RWPE2 (cell line): ENCODE data around the gene HAND1.

Experiments used
- ATAC-seq: fragments of 200-7000 bp; cut with Tn5 transposase; 3 replicates; pipeline ENCODE4 v1.9.1; 2021; ENCODE audit warnings: low read depth
- DNase-seq: peaks from one replicate; pipeline ENCODE4 v3.0.0-alpha.2; 2020; ENCODE audit warnings: low spot score
- H3K27ac ChIP-seq: fragments of 450-650 bp; 2 replicates; pipeline ENCODE4 v1.5.1; 2017; ENCODE audit warnings: mild to moderate bottlenecking; ENCODE audit not compliant: poor library complexity, severe bottlenecking
- H3K27me3 ChIP-seq: fragments of 250-450 bp; sonication (Bioruptor Pico); 2 replicates; pipeline ENCODE4 v1.5.1; 2021; ENCODE audit warnings: mild to moderate bottlenecking, moderate library complexity; ENCODE audit not compliant: insufficient read depth, poor library complexity, severe bottlenecking
- H3K36me3 ChIP-seq: fragments of 250-450 bp; sonication (Bioruptor Pico); 2 replicates; pipeline ENCODE4 v1.5.1; 2020; ENCODE audit warnings: low read depth, mild to moderate bottlenecking, moderate library complexity
- H3K4me1 ChIP-seq: fragments of 250-450 bp; sonication (Bioruptor Pico); 2 replicates; pipeline ENCODE4 v1.5.1; 2021; ENCODE audit warnings: mild to moderate bottlenecking, moderate library complexity; ENCODE audit not compliant: insufficient read depth, poor library complexity, severe bottlenecking
- H3K4me3 ChIP-seq: fragments of 250-450 bp; sonication (Bioruptor Pico); 2 replicates; pipeline ENCODE4 v1.5.1; 2021; ENCODE audit warnings: mild to moderate bottlenecking, moderate library complexity; ENCODE audit not compliant: severe bottlenecking
- H3K9me3 ChIP-seq: fragments of 250-450 bp; sonication (Bioruptor Pico); 2 replicates; pipeline ENCODE4 v1.5.1; 2021; ENCODE audit warnings: mild to moderate bottlenecking, moderate library complexity; ENCODE audit not compliant: severe bottlenecking
- TF ChIP-seq, protein P1 (sequence below): fragments of 450-650 bp; IDR thresholded peaks from one replicate; pipeline ENCODE4 v1.5.1; 2017; ENCODE audit warnings: mild to moderate bottlenecking, moderate library complexity; ENCODE audit not compliant: poor library complexity, severe bottlenecking

Gene HAND1

DNA sequence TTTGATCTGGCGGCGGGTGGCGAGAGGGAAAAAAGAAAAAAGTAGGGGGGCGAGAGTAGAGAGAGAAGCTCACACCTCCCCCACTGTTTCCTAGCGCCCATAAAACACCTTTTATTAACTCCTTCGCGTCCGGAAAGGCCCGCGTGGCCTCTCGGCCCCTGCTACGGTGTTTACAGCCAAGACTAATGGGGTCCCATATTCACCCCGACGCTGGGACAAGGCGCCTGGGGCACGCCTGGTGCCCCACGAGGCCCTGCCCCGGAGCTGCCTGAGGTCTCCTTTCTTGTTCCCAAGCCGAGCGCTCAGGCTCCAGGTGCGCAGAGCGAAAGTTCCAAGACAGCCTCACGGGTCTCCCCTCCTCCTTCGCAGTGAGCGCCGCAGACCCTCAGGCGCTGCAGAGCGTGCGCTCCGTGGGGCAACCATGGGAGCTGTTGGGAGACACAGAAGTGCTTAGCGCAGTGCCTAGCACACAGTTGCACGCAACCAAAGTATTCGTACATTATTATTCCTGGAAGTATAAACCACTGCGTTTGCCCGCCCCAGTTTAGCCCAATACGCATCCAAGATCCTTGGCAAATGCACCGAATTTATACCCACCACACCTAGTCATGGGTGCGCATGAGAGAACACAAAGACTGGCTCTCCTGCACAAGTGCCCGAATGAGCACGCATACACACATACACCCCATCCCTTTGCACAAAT is 4.3 kb downstream of the HAND1 start:
- Histone ChIP-seq H3K4me3 (no peak overlapping the region), H3K27me3 (peaks cover 89% of the 10 kb centered on the region), H3K4me1 (peaks cover 6% of the 10 kb centered on the region), H3K36me3 (no peaks in the 10 kb centered on the region), H3K27ac (no peak overlapping the region), H3K9me3 (no peaks in the 10 kb centered on the region)
- TF ChIP-seq, protein P1, sequence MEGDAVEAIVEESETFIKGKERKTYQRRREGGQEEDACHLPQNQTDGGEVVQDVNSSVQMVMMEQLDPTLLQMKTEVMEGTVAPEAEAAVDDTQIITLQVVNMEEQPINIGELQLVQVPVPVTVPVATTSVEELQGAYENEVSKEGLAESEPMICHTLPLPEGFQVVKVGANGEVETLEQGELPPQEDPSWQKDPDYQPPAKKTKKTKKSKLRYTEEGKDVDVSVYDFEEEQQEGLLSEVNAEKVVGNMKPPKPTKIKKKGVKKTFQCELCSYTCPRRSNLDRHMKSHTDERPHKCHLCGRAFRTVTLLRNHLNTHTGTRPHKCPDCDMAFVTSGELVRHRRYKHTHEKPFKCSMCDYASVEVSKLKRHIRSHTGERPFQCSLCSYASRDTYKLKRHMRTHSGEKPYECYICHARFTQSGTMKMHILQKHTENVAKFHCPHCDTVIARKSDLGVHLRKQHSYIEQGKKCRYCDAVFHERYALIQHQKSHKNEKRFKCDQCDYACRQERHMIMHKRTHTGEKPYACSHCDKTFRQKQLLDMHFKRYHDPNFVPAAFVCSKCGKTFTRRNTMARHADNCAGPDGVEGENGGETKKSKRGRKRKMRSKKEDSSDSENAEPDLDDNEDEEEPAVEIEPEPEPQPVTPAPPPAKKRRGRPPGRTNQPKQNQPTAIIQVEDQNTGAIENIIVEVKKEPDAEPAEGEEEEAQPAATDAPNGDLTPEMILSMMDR = no peak
- ATAC-seq = no peak
- no peak for DNase-seq

DNA sequence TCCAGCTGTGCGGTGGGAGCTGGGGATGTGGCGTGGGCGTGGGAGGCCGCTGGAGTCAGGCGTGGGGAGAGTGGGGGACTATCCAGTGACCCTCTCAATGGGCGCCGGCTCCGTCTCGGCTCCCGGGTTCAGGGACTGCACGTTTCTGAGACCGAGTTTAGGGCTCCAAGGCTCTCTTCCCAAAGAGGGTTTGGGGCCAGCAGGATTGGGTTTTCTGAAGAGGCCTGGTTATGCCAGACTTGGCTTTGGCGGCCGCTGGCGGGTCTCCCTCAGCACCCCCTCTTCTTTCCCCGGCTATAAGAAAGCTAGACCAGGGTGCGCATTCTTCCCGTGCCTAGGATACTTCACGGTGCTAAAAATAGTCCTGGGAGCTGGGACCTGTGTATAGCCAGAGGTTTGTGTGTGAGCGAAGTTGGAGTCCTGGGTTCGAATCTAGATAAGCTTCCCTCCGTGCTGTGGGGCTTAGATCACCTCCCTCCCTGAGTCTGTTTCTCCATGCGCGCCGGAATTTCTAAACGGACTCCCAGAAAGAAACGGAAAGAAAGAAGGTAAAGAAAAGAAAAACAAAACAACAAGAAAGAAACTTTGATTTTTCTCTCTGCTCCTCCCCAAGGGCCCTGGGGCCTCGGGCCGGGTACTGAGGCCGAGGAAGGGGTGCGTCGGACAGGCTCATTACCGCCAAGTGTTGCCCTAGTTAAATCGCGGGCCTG is 5.0 kb downstream of the HAND1 start:
- no peaks in the 10 kb centered on the region for H3K36me3 ChIP-seq

GRCh38 chr5:154470947-154471870 is 6.8 kb downstream of the HAND1 start:
- H3K4me1 ChIP-seq = peaks cover 6% of the 10 kb centered on the region
- H3K36me3 ChIP-seq = no peaks in the 10 kb centered on the region
- ATAC-seq (no peak), DNase-seq (no peak)
- peaks cover 63% of the 10 kb centered on the region for H3K27me3 ChIP-seq
- TF ChIP-seq, protein P1 = no peak
- H3K9me3 ChIP-seq = no peaks in the 10 kb centered on the region
- H3K27ac ChIP-seq = no peak overlapping the region
- no peak overlapping the region for H3K4me3 ChIP-seq

More for the DNA sequence above, 5.0 kb downstream of the HAND1 start:
- TF ChIP-seq, protein P1 = no peak
- peaks cover 82% of the 10 kb centered on the region for H3K27me3 ChIP-seq
- H3K4me3 ChIP-seq = no peak overlapping the region
- no peaks in the 10 kb centered on the region for H3K9me3 ChIP-seq
- H3K27ac ChIP-seq = no peak overlapping the region
- peaks cover 6% of the 10 kb centered on the region for H3K4me1 ChIP-seq
- DNase-seq (no peak), ATAC-seq (no peak)

GRCh38 chr5:154470137-154470536 is 7.9 kb downstream of the HAND1 start:
- TF ChIP-seq, protein P1 = no peak
- no peak overlapping the region for H3K4me3 ChIP-seq
- H3K36me3 ChIP-seq = no peaks in the 10 kb centered on the region
- no peak overlapping the region for H3K27ac ChIP-seq
- DNase-seq (no peak), ATAC-seq (no peak)
- peaks cover 53% of the 10 kb centered on the region for H3K27me3 ChIP-seq
- H3K4me1 ChIP-seq = no peaks in the 10 kb centered on the region
- H3K9me3 ChIP-seq = no peaks in the 10 kb centered on the region
